ENCODE measurements around the gene PPL. TPM values are rescaled to one million over a fixed set of nuclear protein-coding genes. Genes with fewer than 3 reads are reported as not detected.

Gene PPL
- polyA plus RNA-seq, 1 experiment, result 0.56 TPM

GRCh38 chr16:4891886-4892216 lies 45.1 kb downstream of the PPL start:
- peaks cover 5% of the 10 kb centered on the region; the same call in 1 of the 2 replicates for H3K36me3 ChIP-seq (ENCODE audit: control insufficient read depth, insufficient read depth, low read length)
- no peak overlapping the region for H3K4me3 ChIP-seq (ENCODE audit: low read depth, low read length)
- no peak for TF ChIP-seq CTCF (IDR thresholded peaks at IDR 0.05; ENCODE audit: insufficient read depth, low read depth, low read length)
- DNase-seq (ENCODE audit: low read depth), result no peak
- CTCF ChIA-PET, result interaction anchor here (0.9 to 1.3 kb wide), 3 partner anchors 11 to 197 kb away, joined by 3 to 5 read pairs (median 3); no protein-coding TSS in a partner anchor
- POLR2A ChIA-PET, result no interaction called here
- H3K27me3 ChIP-seq (ENCODE audit: control insufficient read depth, insufficient read depth, low read length), result no peaks in the 10 kb centered on the region; the same call in 1 of the 2 replicates

GRCh38 chr16:4891097-4891885 lies 45.7 kb downstream of the PPL start:
- DNase-seq (ENCODE audit: low read depth), result no peak
- no peak for TF ChIP-seq CTCF (IDR thresholded peaks at IDR 0.05; ENCODE audit: insufficient read depth, low read depth, low read length)
- POLR2A ChIA-PET, result no interaction called here
- CTCF ChIA-PET, result interaction anchor here (0.9 to 1.3 kb wide), 3 partner anchors 11 to 198 kb away, joined by 3 to 5 read pairs (median 3); no protein-coding TSS in a partner anchor
- Histone ChIP-seq H3K4me3 (ENCODE audit: low read depth, low read length) (no peak overlapping the region), H3K36me3 (ENCODE audit: control insufficient read depth, insufficient read depth, low read length) (peaks cover 5% of the 10 kb centered on the region; the same call in 1 of the 2 replicates), H3K27me3 (ENCODE audit: control insufficient read depth, insufficient read depth, low read length) (no peaks in the 10 kb centered on the region; the same call in 1 of the 2 replicates)

- no peak overlapping the region for H3K4me3 ChIP-seq (ENCODE audit: low read depth, low read length)
- TF ChIP-seq CTCF (IDR thresholded peaks at IDR 0.05; ENCODE audit: insufficient read depth, low read depth, low read length), result no peak
- CTCF ChIA-PET, result interaction anchor here (1.3 to 1.5 kb wide), 2 partner anchors 65 kb away, joined by 3 to 4 read pairs; no protein-coding TSS in a partner anchor
- DNase-seq (ENCODE audit: low read depth), result no peak
- H3K36me3 ChIP-seq (ENCODE audit: control insufficient read depth, insufficient read depth, low read length), result peaks cover 5% of the 10 kb centered on the region
- POLR2A ChIA-PET, result no interaction called here
- no peaks in the 10 kb centered on the region; the same call in 1 of the 2 replicates for H3K27me3 ChIP-seq (ENCODE audit: control insufficient read depth, insufficient read depth, low read length)
Measured at GRCh38 chr16:4890686-4891085, 46.3 kb downstream of the PPL start.

GRCh38 chr16:4890026-4890425 lies 46.9 kb downstream of the PPL start:
- Histone ChIP-seq H3K4me3 (ENCODE audit: low read depth, low read length) (no peak overlapping the region), H3K36me3 (ENCODE audit: control insufficient read depth, insufficient read depth, low read length) (peaks cover 9% of the 10 kb centered on the region), H3K27me3 (ENCODE audit: control insufficient read depth, insufficient read depth, low read length) (no peaks in the 10 kb centered on the region)
- ChIA-PET CTCF (interaction anchor here (1.5 kb wide), 1 partner anchor 66 kb away, joined by 4 read pairs; no protein-coding TSS in a partner anchor), POLR2A (no interaction called here)
- TF ChIP-seq CTCF (IDR thresholded peaks at IDR 0.05; ENCODE audit: insufficient read depth, low read depth, low read length), result no peak
- DNase-seq (ENCODE audit: low read depth), result no peak

GRCh38 chr16:4888428-4889135 lies 48.4 kb downstream of the PPL start:
- no peak for DNase-seq (ENCODE audit: low read depth)
- TF ChIP-seq CTCF (IDR thresholded peaks at IDR 0.05; ENCODE audit: insufficient read depth, low read depth, low read length), result no peak
- no peaks in the 10 kb centered on the region for H3K27me3 ChIP-seq (ENCODE audit: control insufficient read depth, insufficient read depth, low read length)
- peaks cover 17% of the 10 kb centered on the region for H3K36me3 ChIP-seq (ENCODE audit: control insufficient read depth, insufficient read depth, low read length)
- ChIA-PET POLR2A (no interaction called here), CTCF (interaction anchor here (0.8 kb wide), 1 partner anchor 67 kb away, joined by 3 read pairs; no protein-coding TSS in a partner anchor)
- no peak overlapping the region for H3K4me3 ChIP-seq (ENCODE audit: low read depth, low read length)

Data from BJ (cell line).